NB4 (cell line): ENCODE data around the gene RRP36.

Experiments used
- CTCF ChIP-seq: IDR thresholded peaks from one replicate; pipeline ENCODE4 v1.5.1; 2012; ENCODE audit warnings: low read depth, low read length
- MYC ChIP-seq: IDR thresholded peaks from 2 replicates; pipeline ENCODE4 v1.6.1; 2011; ENCODE audit warnings: low read depth, low read length
- POLR2A ChIP-seq: IDR thresholded peaks from 2 replicates; pipeline ENCODE4 v1.6.1; 2011; ENCODE audit warnings: mild to moderate bottlenecking; ENCODE audit not compliant: insufficient read length; ENCODE audit errors: extremely low read depth

- TF ChIP-seq POLR2A (no peak), CTCF (no peak), MYC (no peak)
Observed at GRCh38 chr6:42979523-42980177, 41.8 kb upstream of the RRP36 start.
